Neural progenitor cell (in vitro differentiated cells): ENCODE measurements around the gene STX2. TPM values are rescaled to one million over a fixed set of nuclear protein-coding genes. Genes with fewer than 3 reads are reported as not detected.

Experiments used
- DNase-seq: peaks from one replicate; pipeline ENCODE4 v3.0.0-alpha.2; 2016; ENCODE audit warnings: low spot score
- H2AFZ ChIP-seq: fragments of 200-600 bp; sonication (generic); replicated peaks from 2 replicates; pipeline ENCODE4 v1.6.1; 2016; ENCODE audit warnings: antibody characterized with exemption
- H3F3A ChIP-seq: fragments of 200-600 bp; sonication (generic); 2 replicates; pipeline ENCODE4 v1.6.1; 2016; ENCODE audit warnings: antibody characterized with exemption, low read depth
- H3K27ac ChIP-seq: fragments of 200-600 bp; sonication (generic); 2 replicates; pipeline ENCODE4 v1.5.1; 2016; ENCODE audit warnings: mild to moderate bottlenecking
- H3K27me3 ChIP-seq: fragments of 200-600 bp; sonication (generic); 2 replicates; pipeline ENCODE4 v1.6.1; 2016; ENCODE audit warnings: mild to moderate bottlenecking, moderate library complexity
- H3K36me3 ChIP-seq: fragments of 200-600 bp; sonication (generic); 2 replicates; pipeline ENCODE4 v1.5.1; 2016
- H3K4me1 ChIP-seq: fragments of 200-600 bp; sonication (generic); 2 replicates; pipeline ENCODE4 v1.6.1; 2016; ENCODE audit warnings: mixed run types
- H3K4me2 ChIP-seq: fragments of 200-600 bp; sonication (generic); 2 replicates; pipeline ENCODE4 v1.6.1; 2016
- H3K4me3 ChIP-seq: fragments of 200-600 bp; sonication (generic); 2 replicates; pipeline ENCODE4 v1.5.1; 2016
- H3K79me2 ChIP-seq: fragments of 200-600 bp; sonication (generic); 2 replicates; pipeline ENCODE4 v1.6.1; 2016; ENCODE audit warnings: low read depth
- H3K9ac ChIP-seq: fragments of 200-600 bp; sonication (generic); 2 replicates; pipeline ENCODE4 v1.6.1; 2016
- H3K9me3 ChIP-seq: fragments of 200-600 bp; sonication (generic); 2 replicates; pipeline ENCODE4 v1.5.1; 2016; ENCODE audit warnings: low read depth
- H4K20me1 ChIP-seq: fragments of 200-600 bp; sonication (generic); 2 replicates; pipeline ENCODE4 v1.6.1; 2016; ENCODE audit warnings: low read depth
- H3K27ac Mint-ChIP-seq: 3 replicates; pipeline ENCODE4 v1.8.0; 2021; ENCODE audit warnings: mixed read lengths
- H3K27me3 Mint-ChIP-seq: 2 replicates; pipeline ENCODE4 v1.8.0; 2022; ENCODE audit warnings: low read depth, mild to moderate bottlenecking, inconsistent platforms, moderate library complexity, mixed read lengths; ENCODE audit not compliant: insufficient read depth
- H3K36me3 Mint-ChIP-seq: 3 replicates; pipeline ENCODE4 v1.8.0; 2021; ENCODE audit warnings: mixed read lengths
- H3K4me1 Mint-ChIP-seq: 3 replicates; pipeline ENCODE4 v1.8.0; 2021; ENCODE audit warnings: mixed read lengths
- H3K4me3 Mint-ChIP-seq: 3 replicates; pipeline ENCODE4 v1.8.0; 2021; ENCODE audit warnings: mild to moderate bottlenecking, moderate library complexity, mixed read lengths
- H3K9me3 Mint-ChIP-seq: 3 replicates; pipeline ENCODE4 v1.8.0; 2020; ENCODE audit warnings: mixed read lengths
- EZH2 ChIP-seq: fragments of 200-600 bp; sonication (generic); IDR thresholded peaks from 2 replicates; pipeline ENCODE4 v1.6.1; 2017; ENCODE audit warnings: antibody characterized with exemption, mild to moderate bottlenecking, moderate library complexity
- EZH2phosphoT487 ChIP-seq: fragments of 200-600 bp; sonication (generic); IDR thresholded peaks from 2 replicates; pipeline ENCODE4 v1.6.1; 2017; ENCODE audit warnings: antibody characterized with exemption
- small RNA-seq: library from RNA; depleted of rRNA; stranded (forward); fragments of <200 nt; gene quantifications from one replicate; pipeline ENCODE3, GENCODE V24; 2015
- total RNA-seq: library from RNA; depleted of rRNA; stranded (reverse); fragments of >200 nt; gene quantifications from 2 replicates; pipeline ENCODE4 v1.2.3, GENCODE V29; 2015; ENCODE audit warnings: low replicate concordance
- TF ChIP-seq, protein P1 (sequence below): fragments of 200-600 bp; sonication (generic); IDR thresholded peaks from 2 replicates; pipeline ENCODE4 v1.5.1; 2017; ENCODE audit warnings: antibody characterized with exemption, mild to moderate bottlenecking

The STX2 gene
- total RNA-seq, 1 donor from 2014 or later: 44.0 TPM

DNA sequence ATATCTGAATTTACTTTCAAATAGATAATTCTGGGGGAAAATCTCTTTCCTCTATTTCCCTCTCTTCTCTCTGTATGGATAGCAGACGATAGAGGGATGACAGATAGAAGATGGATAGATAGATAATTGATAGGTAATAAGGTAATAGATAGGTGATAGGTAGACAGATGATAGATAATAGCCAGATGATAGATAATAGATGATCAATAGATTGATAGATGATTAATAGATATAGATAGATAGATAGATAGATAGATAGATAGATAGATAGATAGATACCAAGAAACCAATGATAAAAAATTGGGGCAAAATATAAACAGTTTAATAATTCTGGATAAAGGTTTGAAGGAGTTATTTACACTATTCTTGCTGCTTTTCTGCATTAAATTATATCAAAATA is 96.3 kb downstream of the STX2 start:
- H3K4me3 Mint-ChIP-seq: no peak overlapping the region
- peaks cover 7% of the 10 kb centered on the region for H3K27me3 Mint-ChIP-seq
- no peak overlapping the region for H3K4me3 ChIP-seq
- H3K27ac Mint-ChIP-seq: no peak overlapping the region
- peaks cover 4% of the 10 kb centered on the region for H3K9me3 Mint-ChIP-seq
- H3K4me1 Mint-ChIP-seq: peaks cover 5% of the 10 kb centered on the region
- no peaks in the 10 kb centered on the region for H3K36me3 ChIP-seq
- TF ChIP-seq EZH2 (no peak), EZH2phosphoT487 (no peak)
- TF ChIP-seq, protein P1, sequence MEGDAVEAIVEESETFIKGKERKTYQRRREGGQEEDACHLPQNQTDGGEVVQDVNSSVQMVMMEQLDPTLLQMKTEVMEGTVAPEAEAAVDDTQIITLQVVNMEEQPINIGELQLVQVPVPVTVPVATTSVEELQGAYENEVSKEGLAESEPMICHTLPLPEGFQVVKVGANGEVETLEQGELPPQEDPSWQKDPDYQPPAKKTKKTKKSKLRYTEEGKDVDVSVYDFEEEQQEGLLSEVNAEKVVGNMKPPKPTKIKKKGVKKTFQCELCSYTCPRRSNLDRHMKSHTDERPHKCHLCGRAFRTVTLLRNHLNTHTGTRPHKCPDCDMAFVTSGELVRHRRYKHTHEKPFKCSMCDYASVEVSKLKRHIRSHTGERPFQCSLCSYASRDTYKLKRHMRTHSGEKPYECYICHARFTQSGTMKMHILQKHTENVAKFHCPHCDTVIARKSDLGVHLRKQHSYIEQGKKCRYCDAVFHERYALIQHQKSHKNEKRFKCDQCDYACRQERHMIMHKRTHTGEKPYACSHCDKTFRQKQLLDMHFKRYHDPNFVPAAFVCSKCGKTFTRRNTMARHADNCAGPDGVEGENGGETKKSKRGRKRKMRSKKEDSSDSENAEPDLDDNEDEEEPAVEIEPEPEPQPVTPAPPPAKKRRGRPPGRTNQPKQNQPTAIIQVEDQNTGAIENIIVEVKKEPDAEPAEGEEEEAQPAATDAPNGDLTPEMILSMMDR: no peak
- H3K9me3 ChIP-seq: no peaks in the 10 kb centered on the region
- no peaks in the 10 kb centered on the region for H4K20me1 ChIP-seq
- H3K27ac ChIP-seq: no peak overlapping the region
- no peak overlapping the region for H3K9ac ChIP-seq
- DNase-seq: no peak
- H3K36me3 Mint-ChIP-seq: no peaks in the 10 kb centered on the region
- no peaks in the 10 kb centered on the region for H3F3A ChIP-seq
- H2AFZ ChIP-seq: no peak overlapping the region
- no peak overlapping the region for H3K4me2 ChIP-seq
- H3K4me1 ChIP-seq: no peaks in the 10 kb centered on the region
- peaks cover 7% of the 10 kb centered on the region for H3K27me3 ChIP-seq
- H3K79me2 ChIP-seq: no peaks in the 10 kb centered on the region

DNA sequence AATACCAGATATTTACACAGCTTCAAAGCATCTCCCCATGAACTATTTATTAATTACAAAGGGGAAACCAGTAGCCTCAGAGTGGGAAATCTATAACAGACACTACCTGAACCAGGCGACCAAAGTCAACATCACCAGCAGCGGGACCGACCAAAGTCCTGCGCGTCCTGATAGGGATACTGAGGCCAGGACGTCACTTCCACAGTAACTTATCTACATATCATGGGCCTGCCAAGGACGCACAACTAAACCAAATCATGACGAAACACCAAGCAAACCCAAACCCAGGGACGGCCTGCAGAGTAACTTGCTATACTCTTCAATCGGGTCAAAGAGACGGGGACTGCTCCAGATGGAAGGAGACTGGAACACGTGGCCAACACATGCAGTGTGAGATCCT is 96.9 kb downstream of the STX2 start:
- Histone ChIP-seq H3K4me2 (no peak overlapping the region), H3K4me3 (no peak overlapping the region), H3F3A (no peaks in the 10 kb centered on the region), H3K27me3 (peaks cover 7% of the 10 kb centered on the region), H4K20me1 (no peaks in the 10 kb centered on the region), H3K9me3 (no peaks in the 10 kb centered on the region), H2AFZ (no peak overlapping the region), H3K4me1 (no peaks in the 10 kb centered on the region), H3K36me3 (no peaks in the 10 kb centered on the region), H3K9ac (no peak overlapping the region), H3K79me2 (no peaks in the 10 kb centered on the region), H3K27ac (no peak overlapping the region)
- Mint-ChIP-seq H3K9me3 (peaks cover 4% of the 10 kb centered on the region), H3K4me1 (peaks cover 2% of the 10 kb centered on the region), H3K4me3 (no peak overlapping the region), H3K36me3 (no peaks in the 10 kb centered on the region), H3K27me3 (peaks cover 7% of the 10 kb centered on the region), H3K27ac (no peak overlapping the region)
- TF ChIP-seq, protein P1: no peak
- TF ChIP-seq EZH2phosphoT487: no peak
- TF ChIP-seq EZH2: no peak
- no peak for DNase-seq

Small RNA genes lying within 50 kb of the gene (small RNA-seq; reads per million reads assigned to genes)
- not detected for gene RNU6-1077P

Other genes starting within 250 kb of the STX2 start
- 0.84 and 0.99 TPM in 2 replicates for gene RIMBP2, start 123.0 kb downstream of the STX2 start, total RNA-seq
- 699 and 1,370 TPM in 2 replicates for gene RAN, start 32.8 kb upstream of the STX2 start, total RNA-seq
- 0.40 TPM in 1 of 2 replicates, not detected in the other for gene ADGRD1, start 114.7 kb upstream of the STX2 start, total RNA-seq